Cardiac muscle cell (in vitro differentiated cells and primary cell): ENCODE results near the gene C1orf232. TPM values are rescaled to one million over a fixed set of nuclear protein-coding genes. Genes with fewer than 3 reads are reported as not detected.
A peak's percentile ranks its signal among the peaks of the same experiment; 100 is the strongest.

Experiments
- DNase-seq, 2 donors: peaks; one replicate each; pipeline versions ENCODE4 v3.0.0 to v3.0.0-alpha.2; 2010 to 2017; ENCODE audit warnings: low read depth in 1 of 2, low spot score in 1 of 2
- H3K27ac ChIP-seq: fragments of 200-600 bp; sonication (generic); 2 replicates; pipeline ENCODE4 v1.5.1; 2016
- H3K27me3 ChIP-seq: fragments of 200-600 bp; sonication (generic); 2 replicates; pipeline ENCODE4 v1.6.0; 2016; ENCODE audit warnings: control low read depth
- H3K36me3 ChIP-seq: fragments of 200-600 bp; sonication (generic); 2 replicates; pipeline ENCODE4 v1.5.1; 2016; ENCODE audit warnings: control low read depth
- H3K4me1 ChIP-seq: fragments of 200-600 bp; sonication (generic); 2 replicates; pipeline ENCODE4 v1.8.1; 2017; ENCODE audit warnings: low read depth, mild to moderate bottlenecking, mixed run types
- H3K4me3 ChIP-seq: fragments of 200-600 bp; sonication (generic); 2 replicates; pipeline ENCODE4 v1.5.1; 2016; ENCODE audit warnings: mild to moderate bottlenecking
- H3K9me3 ChIP-seq: fragments of 200-600 bp; sonication (generic); 2 replicates; pipeline ENCODE4 v1.5.1; 2017; ENCODE audit warnings: low read depth, mild to moderate bottlenecking, control low read depth
- CTCF ChIP-seq: IDR thresholded peaks from 2 replicates; pipeline ENCODE4 v1.5.1; 2012; ENCODE audit warnings: low read depth, mild to moderate bottlenecking, low read length
- polyA plus RNA-seq: library from polyadenylated mRNA; unstranded; fragments of >200 nt; fragmentation: Nextera tagmentation; extraction: Ambion mirVana; gene quantifications from 2 replicates; pipeline ENCODE4 v1.2.1, GENCODE V29; 2016
- total RNA-seq: library from RNA; depleted of rRNA; stranded (reverse); fragments of >200 nt; gene quantifications from 2 replicates; pipeline ENCODE4 v1.2.3, GENCODE V29; 2016

C1orf232 gene
- total and polyA plus RNA-seq, 2 experiments from 2014 or later = not detected

- H3K4me3 ChIP-seq = no peak overlapping the region
- H3K4me1 ChIP-seq = peaks cover 20% of the 10 kb centered on the region
- H3K27me3 ChIP-seq = no peaks in the 10 kb centered on the region
- no peak for DNase-seq
- no peak for TF ChIP-seq CTCF
- H3K9me3 ChIP-seq = no peaks in the 10 kb centered on the region
- H3K36me3 ChIP-seq = peaks cover 20% of the 10 kb centered on the region
- H3K27ac ChIP-seq = no peak overlapping the region
Measured at GRCh38 chr1:26125382-26125781, 43.4 kb downstream of the C1orf232 start.

DNA sequence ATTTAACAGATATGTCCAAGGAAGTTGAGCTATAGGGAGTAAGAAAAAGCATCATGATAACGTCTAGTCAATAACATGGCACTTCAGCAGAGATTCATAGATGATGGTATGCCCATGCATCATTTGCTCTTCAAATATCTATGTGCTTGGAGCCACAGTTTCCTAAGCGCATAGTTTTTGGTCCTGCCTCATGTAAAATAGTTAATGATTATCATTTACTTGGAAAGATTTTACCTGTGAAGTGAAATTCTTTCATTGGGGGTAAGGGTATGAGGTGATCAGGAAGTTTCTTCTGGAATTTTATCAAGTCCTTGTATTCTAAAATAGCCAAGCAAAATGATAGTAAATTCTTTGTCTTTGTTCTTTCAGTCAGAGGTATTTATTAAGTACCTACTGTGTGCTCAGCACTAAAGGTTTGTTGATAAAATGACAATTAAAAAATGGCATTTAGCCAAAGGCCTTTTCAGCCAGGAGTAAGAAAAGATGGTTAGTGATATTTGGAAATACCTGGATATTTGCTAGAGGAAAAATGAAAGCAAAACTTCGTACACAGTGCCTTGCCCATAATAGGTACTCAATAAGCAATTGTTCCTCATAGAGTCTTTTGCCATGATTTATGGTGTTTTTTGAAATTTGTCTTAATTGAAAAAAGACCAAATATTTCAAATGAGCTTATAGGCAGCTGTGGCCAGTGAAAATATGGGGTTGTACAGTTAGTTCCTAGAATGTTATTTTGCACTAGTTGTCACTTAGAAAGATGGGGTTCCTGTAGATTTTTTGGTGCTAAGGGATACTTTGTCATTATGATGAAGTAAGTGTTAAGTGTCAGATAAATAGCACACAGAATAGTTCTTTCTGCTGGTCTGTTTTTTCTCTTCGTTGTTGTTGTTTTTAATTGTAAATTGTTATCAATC, 44.1 kb downstream of the C1orf232 start:
- H3K4me1 ChIP-seq = peaks cover 24% of the 10 kb centered on the region
- DNase-seq = no peak
- no peak for TF ChIP-seq CTCF
- peaks cover 20% of the 10 kb centered on the region for H3K36me3 ChIP-seq
- no peak overlapping the region for H3K27ac ChIP-seq
- H3K9me3 ChIP-seq = no peaks in the 10 kb centered on the region
- no peak overlapping the region for H3K4me3 ChIP-seq
- no peaks in the 10 kb centered on the region for H3K27me3 ChIP-seq

DNA sequence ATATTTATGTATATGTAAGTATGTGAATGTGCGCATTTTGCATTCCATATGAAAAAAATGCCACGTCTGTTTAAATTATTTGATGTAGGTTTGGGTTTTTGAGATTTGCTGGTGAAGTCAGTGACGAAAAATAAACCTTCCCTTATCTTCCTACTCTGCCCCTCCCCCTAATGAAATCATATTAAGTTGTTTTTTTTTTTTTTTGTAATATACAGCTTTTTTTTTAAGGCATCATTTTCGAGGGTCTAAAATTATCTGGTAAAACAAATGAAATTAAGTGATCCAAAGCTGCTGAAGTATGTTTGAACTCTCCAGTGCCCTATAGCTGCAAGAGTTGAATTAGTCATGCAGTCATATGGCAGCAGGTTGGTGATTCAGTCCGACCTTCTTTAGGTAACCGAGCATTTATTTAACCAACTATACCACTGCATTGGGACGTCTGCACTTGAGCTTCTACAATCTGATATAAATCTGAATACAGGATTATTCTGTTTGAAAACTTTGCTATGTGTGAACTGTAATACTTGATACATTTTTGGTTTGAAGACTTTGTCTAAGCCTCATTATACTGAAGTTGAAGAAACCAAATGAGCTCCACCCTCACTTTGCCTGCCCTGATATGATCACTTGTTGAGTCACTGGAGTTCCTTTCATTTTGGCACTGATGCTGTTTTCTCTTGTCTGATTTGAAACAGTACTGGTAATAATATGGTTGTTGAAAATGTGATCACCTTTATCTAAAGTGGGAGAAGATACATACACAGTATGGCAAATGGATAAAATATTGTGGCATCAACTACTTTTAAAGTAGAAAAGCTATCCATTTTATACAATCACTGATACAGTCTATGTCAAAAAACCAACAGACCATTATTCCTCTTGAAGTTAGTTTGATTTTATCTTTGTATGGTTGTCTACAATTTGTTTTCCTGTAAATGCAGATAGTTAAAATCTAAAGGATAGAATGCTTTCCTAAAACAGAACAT, 45.5 kb downstream of the C1orf232 start:
- no peak for DNase-seq
- Histone ChIP-seq H3K27me3 (no peaks in the 10 kb centered on the region), H3K4me3 (no peak overlapping the region), H3K9me3 (no peaks in the 10 kb centered on the region), H3K36me3 (peaks cover 28% of the 10 kb centered on the region), H3K27ac (no peak overlapping the region), H3K4me1 (peaks cover 27% of the 10 kb centered on the region)
- TF ChIP-seq CTCF = no peak

DNA sequence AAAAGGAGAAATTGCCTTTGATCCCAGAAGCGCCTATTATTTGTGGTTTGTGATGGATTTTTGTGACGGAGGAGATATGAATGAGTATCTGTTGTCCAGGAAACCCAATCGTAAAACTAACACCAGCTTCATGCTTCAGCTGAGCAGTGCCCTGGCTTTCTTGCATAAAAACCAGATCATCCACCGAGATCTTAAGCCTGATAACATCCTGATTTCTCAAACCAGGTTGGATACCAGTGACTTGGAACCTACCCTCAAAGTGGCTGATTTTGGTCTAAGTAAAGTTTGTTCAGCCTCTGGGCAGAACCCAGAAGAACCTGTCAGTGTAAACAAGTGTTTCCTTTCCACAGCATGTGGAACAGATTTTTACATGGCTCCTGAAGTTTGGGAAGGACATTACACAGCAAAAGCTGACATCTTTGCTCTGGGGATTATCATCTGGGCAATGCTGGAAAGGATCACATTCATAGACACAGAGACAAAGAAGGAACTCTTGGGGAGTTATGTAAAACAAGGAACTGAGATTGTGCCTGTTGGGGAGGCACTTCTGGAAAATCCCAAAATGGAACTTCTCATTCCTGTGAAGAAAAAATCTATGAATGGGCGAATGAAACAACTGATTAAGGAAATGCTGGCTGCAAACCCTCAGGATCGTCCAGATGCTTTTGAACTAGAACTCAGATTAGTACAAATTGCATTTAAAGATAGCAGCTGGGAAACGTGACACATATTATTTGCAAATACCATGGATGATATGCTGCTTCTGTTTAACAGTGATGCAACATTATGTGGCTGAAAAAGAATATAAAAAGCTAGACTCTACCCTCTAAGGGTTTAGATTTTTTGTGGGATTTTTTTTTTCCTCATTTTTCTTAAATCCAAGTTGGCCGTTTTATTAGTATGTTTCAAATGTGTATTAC, 46.6 kb downstream of the C1orf232 start:
- Histone ChIP-seq H3K27me3 (no peaks in the 10 kb centered on the region), H3K4me1 (peaks cover 26% of the 10 kb centered on the region), H3K9me3 (no peaks in the 10 kb centered on the region), H3K4me3 (no peak overlapping the region), H3K27ac (peak overlapping the region; percentile 62), H3K36me3 (peaks cover 28% of the 10 kb centered on the region)
- peak in 1 of 2 donors; percentile 52 for DNase-seq
- no peak for TF ChIP-seq CTCF
